ENCODE measurements around the gene HSF2. TPM values are rescaled to one million over a fixed set of nuclear protein-coding genes. Genes with fewer than 3 reads are reported as not detected.

HSF2 gene
- total and polyA plus RNA-seq, 2 of the 13 experiments (the other 11 are each of a cell fraction or from before 2014, with no cell fraction given): 24.8 to 26.4 TPM

DNA sequence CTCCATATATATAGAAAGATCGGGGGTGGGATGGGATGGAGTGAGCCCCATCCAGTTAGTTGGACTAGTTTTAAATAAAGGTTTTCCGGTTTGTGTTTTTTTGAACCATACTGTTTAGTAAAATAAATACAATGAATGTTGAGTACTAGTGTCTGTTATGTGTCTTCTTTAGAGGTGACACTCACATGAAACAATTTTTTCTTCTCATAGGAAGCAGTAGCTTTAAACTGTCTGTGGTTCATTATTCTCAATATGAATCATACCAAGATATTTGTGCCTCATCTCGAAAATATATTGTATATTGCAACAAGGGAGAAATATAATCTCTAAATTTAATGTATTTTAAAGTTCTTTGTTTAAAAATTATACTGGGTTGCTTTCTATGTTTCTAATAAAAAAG lies 33.4 kb downstream of the HSF2 start:
- Histone ChIP-seq H3K4me1 (ENCODE audit: insufficient read depth, low read length) (no peaks in the 10 kb centered on the region), H3K4me2 (ENCODE audit: low read depth, low read length) (no peak overlapping the region), H3K27ac (ENCODE audit: extremely low read length, insufficient read depth, low read length) (no peak overlapping the region), H2AFZ (ENCODE audit: low read length) (no peak overlapping the region), H4K20me1 (ENCODE audit: insufficient read depth, low read length) (no peaks in the 10 kb centered on the region), H3K36me3 (replicated peaks in 1 of 2; ENCODE audit: control insufficient read depth in 1 of 2, insufficient read depth in 2 of 2, low read length in 2 of 2) (peaks cover 6 to 24% of the 10 kb centered on the region in 2 experiments), H3K4me3 (replicated peaks in 1 of 3; ENCODE audit: insufficient read depth in 1 of 3, low read depth in 2 of 3, low read length in 3 of 3) (no peak overlapping the region), H3K9ac (ENCODE audit: insufficient read depth, low read depth, low read length) (no peak overlapping the region), H3K9me3 (ENCODE audit: low read length) (peaks cover 3% of the 10 kb centered on the region; the same call in 1 of the 2 replicates), H3K27me3 (ENCODE audit: control insufficient read depth in 1 of 2, insufficient read depth in 2 of 2, low read length in 2 of 2) (no peaks in the 10 kb centered on the region), H3K79me2 (ENCODE audit: insufficient read depth, low read length) (no peaks in the 10 kb centered on the region)
- POLR2A ChIA-PET: no interaction called here
- CTCF ChIA-PET (ENCODE audit: low intra/inter-chr PET ratio, low total read pairs): no interaction called here
- BruUV-seq (replicated peaks): no TSS peak
- in situ Hi-C loops (cut with HindIII; ENCODE audit: extremely low pct_ligation_motif_present, low pct_unique_long_range_greater_than_20kb) (no loop called here), intact Hi-C loops (cut with micrococcal nuclease; ENCODE audit: unreplicated experiment) (no loop called here)
- 95% methylated on average over 3 of the region's 3 CpGs for WGBS (ENCODE audit: low lambda C conversion rate)
- FAIRE-seq (no peak), ATAC-seq (no peak), DNase-seq (ENCODE audit: low spot score) (no peak)
- TF ChIP-seq POLR2A (IDR thresholded peaks at IDR 0.05; ENCODE audit: insufficient read depth in 1 of 2, low read depth in 2 of 2, low read length in 2 of 2) (no peak), TFAP4 (IDR thresholded peaks at IDR 0.05; ENCODE audit: borderline replicate concordance, low read depth) (no peak), RORA (CRISPR knock-in tag; IDR thresholded peaks at IDR 0.05) (no peak), HIC2 (CRISPR knock-in tag; IDR thresholded peaks at IDR 0.05; ENCODE audit: low read depth) (no peak), TP53 (CRISPR knock-in tag; conservative IDR thresholded peaks at IDR 0.05) (no peak), ZSCAN20 (CRISPR knock-in tag; IDR thresholded peaks at IDR 0.05; ENCODE audit: borderline replicate concordance) (no peak), NFRKB (IDR thresholded peaks at IDR 0.05) (no peak)
- TF ChIP-seq, protein P1, sequence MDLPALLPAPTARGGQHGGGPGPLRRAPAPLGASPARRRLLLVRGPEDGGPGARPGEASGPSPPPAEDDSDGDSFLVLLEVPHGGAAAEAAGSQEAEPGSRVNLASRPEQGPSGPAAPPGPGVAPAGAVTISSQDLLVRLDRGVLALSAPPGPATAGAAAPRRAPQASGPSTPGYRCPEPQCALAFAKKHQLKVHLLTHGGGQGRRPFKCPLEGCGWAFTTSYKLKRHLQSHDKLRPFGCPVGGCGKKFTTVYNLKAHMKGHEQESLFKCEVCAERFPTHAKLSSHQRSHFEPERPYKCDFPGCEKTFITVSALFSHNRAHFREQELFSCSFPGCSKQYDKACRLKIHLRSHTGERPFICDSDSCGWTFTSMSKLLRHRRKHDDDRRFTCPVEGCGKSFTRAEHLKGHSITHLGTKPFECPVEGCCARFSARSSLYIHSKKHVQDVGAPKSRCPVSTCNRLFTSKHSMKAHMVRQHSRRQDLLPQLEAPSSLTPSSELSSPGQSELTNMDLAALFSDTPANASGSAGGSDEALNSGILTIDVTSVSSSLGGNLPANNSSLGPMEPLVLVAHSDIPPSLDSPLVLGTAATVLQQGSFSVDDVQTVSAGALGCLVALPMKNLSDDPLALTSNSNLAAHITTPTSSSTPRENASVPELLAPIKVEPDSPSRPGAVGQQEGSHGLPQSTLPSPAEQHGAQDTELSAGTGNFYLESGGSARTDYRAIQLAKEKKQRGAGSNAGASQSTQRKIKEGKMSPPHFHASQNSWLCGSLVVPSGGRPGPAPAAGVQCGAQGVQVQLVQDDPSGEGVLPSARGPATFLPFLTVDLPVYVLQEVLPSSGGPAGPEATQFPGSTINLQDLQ (CRISPR knock-in tag; IDR thresholded peaks at IDR 0.05): no peak
- TF ChIP-seq, protein P2, sequence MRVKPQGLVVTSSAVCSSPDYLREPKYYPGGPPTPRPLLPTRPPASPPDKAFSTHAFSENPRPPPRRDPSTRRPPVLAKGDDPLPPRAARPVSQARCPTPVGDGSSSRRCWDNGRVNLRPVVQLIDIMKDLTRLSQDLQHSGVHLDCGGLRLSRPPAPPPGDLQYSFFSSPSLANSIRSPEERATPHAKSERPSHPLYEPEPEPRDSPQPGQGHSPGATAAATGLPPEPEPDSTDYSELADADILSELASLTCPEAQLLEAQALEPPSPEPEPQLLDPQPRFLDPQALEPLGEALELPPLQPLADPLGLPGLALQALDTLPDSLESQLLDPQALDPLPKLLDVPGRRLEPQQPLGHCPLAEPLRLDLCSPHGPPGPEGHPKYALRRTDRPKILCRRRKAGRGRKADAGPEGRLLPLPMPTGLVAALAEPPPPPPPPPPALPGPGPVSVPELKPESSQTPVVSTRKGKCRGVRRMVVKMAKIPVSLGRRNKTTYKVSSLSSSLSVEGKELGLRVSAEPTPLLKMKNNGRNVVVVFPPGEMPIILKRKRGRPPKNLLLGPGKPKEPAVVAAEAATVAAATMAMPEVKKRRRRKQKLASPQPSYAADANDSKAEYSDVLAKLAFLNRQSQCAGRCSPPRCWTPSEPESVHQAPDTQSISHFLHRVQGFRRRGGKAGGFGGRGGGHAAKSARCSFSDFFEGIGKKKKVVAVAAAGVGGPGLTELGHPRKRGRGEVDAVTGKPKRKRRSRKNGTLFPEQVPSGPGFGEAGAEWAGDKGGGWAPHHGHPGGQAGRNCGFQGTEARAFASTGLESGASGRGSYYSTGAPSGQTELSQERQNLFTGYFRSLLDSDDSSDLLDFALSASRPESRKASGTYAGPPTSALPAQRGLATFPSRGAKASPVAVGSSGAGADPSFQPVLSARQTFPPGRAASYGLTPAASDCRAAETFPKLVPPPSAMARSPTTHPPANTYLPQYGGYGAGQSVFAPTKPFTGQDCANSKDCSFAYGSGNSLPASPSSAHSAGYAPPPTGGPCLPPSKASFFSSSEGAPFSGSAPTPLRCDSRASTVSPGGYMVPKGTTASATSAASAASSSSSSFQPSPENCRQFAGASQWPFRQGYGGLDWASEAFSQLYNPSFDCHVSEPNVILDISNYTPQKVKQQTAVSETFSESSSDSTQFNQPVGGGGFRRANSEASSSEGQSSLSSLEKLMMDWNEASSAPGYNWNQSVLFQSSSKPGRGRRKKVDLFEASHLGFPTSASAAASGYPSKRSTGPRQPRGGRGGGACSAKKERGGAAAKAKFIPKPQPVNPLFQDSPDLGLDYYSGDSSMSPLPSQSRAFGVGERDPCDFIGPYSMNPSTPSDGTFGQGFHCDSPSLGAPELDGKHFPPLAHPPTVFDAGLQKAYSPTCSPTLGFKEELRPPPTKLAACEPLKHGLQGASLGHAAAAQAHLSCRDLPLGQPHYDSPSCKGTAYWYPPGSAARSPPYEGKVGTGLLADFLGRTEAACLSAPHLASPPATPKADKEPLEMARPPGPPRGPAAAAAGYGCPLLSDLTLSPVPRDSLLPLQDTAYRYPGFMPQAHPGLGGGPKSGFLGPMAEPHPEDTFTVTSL (CRISPR knock-in tag; IDR thresholded peaks at IDR 0.05; ENCODE audit: borderline replicate concordance): no peak
- TF ChIP-seq, protein P3, sequence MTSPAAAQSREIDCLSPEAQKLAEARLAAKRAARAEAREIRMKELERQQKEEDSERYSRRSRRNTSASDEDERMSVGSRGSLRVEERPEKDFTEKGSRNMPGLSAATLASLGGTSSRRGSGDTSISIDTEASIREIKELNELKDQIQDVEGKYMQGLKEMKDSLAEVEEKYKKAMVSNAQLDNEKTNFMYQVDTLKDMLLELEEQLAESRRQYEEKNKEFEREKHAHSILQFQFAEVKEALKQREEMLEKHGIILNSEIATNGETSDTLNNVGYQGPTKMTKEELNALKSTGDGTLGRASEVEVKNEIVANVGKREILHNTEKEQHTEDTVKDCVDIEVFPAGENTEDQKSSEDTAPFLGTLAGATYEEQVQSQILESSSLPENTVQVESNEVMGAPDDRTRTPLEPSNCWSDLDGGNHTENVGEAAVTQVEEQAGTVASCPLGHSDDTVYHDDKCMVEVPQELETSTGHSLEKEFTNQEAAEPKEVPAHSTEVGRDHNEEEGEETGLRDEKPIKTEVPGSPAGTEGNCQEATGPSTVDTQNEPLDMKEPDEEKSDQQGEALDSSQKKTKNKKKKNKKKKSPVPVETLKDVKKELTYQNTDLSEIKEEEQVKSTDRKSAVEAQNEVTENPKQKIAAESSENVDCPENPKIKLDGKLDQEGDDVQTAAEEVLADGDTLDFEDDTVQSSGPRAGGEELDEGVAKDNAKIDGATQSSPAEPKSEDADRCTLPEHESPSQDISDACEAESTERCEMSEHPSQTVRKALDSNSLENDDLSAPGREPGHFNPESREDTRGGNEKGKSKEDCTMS (CRISPR knock-in tag; conservative IDR thresholded peaks at IDR 0.05): no peak
